ENCODE results near the gene HDAC4.

GRCh38 chr2:239008677-239009588, 391.9 kb downstream of the HDAC4 start:
- TF ChIP-seq CTCF (IDR thresholded peaks at IDR 0.05; ENCODE audit: poor library complexity), result no peak
- no peak for TF ChIP-seq EZH2 (IDR thresholded peaks at IDR 0.05; ENCODE audit: borderline replicate concordance)
